NCI-H2171 (cell line): ENCODE measurements around the gene OR1K1.
A peak's percentile ranks its signal among the peaks of the same experiment; 100 is the strongest.
"Not testable (repeated sequence)": the region's sequence is repeated elsewhere in the genome, so short reads cannot be mapped to it uniquely, and the experiment has no call there.

ENCODE experiments used
- DNase-seq: peaks from one replicate; lab custom pipeline; 2025; lab: John Stamatoyannopoulos, UW

The OR1K1 gene

GRCh38 chr9:122812736-122813135 lies 12.8 kb downstream of the OR1K1 start:
- no peak for DNase-seq

DNA sequence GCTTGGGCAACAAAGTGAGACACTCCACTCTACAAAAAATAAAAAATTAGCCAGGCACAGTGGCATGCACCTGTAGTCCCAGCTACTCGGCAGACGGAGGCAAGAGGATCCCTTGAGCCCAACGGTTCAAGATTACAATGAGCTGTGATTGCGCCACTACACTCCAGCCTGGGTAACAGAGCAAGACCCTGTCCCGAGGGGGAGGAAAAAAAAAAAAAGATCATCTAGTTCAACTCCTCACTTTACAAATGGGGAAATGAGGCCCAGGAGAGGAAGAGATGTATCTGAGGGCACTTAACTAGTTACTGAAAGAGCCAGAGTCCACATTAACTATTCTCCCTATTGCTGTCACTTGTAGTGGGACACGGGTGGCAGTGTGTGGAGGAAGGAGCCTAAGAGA lies 14.6 kb downstream of the OR1K1 start:
- DNase-seq, result no peak

GRCh38 chr9:122815544-122815943 lies 15.6 kb downstream of the OR1K1 start:
- DNase-seq, result no peak

- no peak for DNase-seq
Measured at GRCh38 chr9:122816163-122816867, 16.4 kb downstream of the OR1K1 start.

GRCh38 chr9:122819326-122819725 lies 19.4 kb downstream of the OR1K1 start:
- no peak for DNase-seq

DNA sequence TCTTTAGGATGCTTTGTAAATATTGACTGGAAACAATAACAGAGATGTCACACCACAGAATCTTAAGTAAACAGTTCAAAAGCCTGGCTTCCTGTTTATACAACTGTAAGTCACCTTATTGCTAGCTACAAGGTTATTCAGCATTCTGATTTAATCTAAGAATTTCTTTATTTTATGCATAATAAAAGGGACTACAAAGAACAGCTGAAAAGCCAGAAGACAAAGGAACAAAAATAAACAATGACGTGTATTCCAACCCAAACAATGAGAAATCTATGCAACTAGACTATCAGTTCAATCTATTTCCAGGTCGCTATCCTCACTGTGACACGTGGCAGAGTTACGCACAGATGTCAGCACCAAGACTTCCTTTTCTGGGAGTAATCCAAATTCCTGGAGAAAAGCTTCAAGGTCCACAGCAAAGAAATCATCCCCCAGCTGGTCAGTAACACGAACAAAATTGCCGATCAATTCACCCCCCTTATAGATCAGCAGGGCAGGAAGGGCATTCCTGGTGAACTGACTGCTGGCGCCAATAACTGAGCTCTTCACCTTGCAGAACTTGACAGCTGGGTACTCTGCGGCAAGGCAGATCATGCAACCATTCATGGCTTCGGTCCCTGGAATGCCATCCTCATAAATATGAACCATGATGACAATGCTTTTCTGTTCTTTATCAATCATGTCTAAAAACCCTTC lies 20.0 kb downstream of the OR1K1 start:
- DNase-seq, result no peak

DNA sequence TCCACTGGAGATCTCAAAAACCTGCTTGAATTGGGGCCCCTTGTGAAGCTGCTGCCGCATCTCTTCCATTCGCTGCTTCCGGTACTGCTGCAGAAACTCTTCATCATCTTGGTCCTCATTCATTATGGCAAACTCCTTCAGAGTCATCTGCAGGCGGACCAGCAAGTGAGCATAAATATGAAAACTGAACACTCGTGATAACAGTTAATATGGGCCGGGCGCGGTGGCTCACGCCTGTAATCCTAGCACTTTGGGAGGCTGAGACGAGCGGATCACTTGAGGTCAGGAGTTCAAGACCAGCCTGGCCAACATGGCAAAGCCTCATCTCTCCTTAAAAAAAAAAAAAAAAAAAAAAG lies 20.5 kb downstream of the OR1K1 start:
- DNase-seq, result no peak

DNA sequence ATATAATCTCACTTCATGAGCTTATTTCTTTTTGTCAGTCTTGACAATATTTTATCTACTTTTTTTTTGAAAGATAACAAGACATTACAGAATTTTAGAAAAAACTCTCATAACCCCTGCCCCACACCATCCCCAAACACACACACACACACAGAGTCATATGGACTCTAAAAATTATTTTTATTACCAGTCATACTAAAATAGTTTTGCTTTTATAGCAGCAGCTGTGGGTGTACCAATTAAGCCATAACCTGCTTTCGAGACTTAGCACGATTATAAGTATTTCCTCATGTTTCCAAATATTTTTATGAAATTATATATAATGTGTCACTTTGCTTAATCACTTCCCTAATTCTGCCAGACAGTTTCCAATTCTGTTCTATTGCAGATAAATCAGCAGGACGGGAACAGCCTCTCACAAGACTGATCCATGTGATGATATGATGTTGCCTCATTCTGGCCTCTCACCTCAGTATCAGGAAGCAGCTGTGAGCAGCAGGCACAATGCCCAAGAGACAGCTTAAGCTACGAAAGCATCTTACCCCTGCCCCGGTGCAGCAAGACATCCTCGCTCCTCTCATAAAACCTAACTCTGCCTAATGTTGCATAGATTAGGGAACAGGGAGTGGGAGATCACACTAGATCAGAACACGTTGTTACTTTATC lies 21.5 kb downstream of the OR1K1 start:
- DNase-seq, result peak; percentile 22

- DNase-seq, result no peak
Measured at GRCh38 chr9:122822056-122822455, 22.1 kb downstream of the OR1K1 start.

- no peak for DNase-seq
Measured at GRCh38 chr9:122822938-122823337, 23.0 kb downstream of the OR1K1 start.

GRCh38 chr9:122827761-122828093 lies 27.8 kb downstream of the OR1K1 start:
- no peak for DNase-seq

- DNase-seq, result not testable (repeated sequence)
Measured at GRCh38 chr9:122828965-122829284, 29.0 kb downstream of the OR1K1 start.

- no peak for DNase-seq
Measured at GRCh38 chr9:122832194-122832593, 32.3 kb downstream of the OR1K1 start.

- DNase-seq, result no peak
Measured at GRCh38 chr9:122835313-122835731, 35.4 kb downstream of the OR1K1 start.

- DNase-seq, result no peak
Measured at GRCh38 chr9:122837266-122837850, 37.4 kb downstream of the OR1K1 start.

GRCh38 chr9:122838441-122838840 lies 38.5 kb downstream of the OR1K1 start:
- DNase-seq, result not testable (repeated sequence)

GRCh38 chr9:122841501-122841900 lies 41.6 kb downstream of the OR1K1 start:
- DNase-seq, result no peak

DNA sequence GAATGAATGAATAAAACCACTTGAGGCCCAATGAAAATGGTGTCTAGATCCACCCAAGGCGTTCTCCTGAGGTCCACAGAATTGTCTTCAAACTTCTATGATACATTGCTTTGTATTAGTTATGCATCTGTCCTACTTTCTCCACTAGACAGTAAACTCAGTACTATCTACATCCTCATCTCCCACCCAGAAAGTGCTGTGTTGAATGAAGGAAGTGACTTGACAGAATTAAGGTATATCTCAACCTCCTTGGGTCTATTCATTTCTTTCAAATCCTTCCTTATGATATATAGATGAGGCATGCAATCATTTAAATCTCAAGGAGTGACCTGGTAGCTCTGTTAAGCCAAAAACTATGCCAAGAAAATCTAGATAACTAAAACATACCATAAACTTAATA lies 44.2 kb downstream of the OR1K1 start:
- DNase-seq, result no peak

DNA sequence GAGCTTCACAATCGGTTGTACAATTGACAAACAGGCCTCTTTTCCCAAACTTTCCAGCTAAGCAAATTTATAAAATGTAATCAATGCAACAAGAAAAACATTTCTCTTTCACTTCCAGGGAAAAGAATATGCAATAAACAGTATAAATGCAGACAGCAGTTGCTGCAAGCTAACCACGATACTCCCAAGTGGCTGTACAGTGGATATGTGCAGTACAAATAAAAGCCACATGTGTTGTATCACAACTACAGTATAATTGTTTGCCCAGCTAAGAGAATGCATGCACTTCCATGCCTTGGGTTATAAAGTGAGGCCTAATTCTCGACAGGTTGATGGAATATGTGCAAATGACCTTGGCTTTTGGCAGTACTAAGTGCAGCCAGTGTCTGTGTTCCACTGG lies 45.2 kb downstream of the OR1K1 start:
- DNase-seq, result no peak

- DNase-seq, result no peak
Measured at GRCh38 chr9:122846371-122846940, 46.5 kb downstream of the OR1K1 start.

DNA sequence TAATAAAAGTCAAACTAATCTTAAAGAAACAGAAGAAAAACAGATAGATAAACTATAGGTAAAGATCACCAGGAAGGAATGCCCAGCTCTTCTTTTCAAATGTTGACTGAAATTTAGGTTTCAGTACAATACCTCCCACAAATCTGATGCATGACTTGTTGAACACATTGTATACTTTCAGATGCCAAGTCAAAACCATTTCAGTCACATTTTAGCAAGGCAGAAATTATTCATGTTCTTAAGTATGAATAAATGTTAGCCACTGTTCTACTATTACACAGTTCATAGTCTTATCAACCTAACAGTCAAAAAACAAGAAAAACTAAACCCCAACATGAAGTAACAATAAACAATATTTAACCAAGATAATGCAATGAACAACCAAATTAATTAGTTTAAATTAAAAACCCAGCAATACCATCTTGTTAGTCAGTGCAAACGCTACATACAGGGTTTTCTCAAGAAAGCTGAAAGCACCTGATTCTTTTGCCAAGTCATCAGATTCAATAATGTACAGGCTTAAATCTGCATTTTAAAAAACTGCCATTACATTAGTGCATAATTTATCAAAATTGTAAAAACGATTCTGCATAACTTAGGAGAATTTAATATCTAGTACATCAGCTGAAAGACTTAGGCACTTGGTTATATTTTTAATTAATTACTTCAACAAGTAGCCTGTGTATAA lies 48.5 kb downstream of the OR1K1 start:
- no peak for DNase-seq
